GM21515 (cell line): Measurements from ENCODE around the gene FAM174B.

Source experiments
- ATAC-seq: cut with Tn5 transposase; IDR thresholded peaks from one replicate; pipeline ENCODE4 v1.9.1; 2021; ENCODE audit not compliant: unreplicated experiment

Gene FAM174B

DNA sequence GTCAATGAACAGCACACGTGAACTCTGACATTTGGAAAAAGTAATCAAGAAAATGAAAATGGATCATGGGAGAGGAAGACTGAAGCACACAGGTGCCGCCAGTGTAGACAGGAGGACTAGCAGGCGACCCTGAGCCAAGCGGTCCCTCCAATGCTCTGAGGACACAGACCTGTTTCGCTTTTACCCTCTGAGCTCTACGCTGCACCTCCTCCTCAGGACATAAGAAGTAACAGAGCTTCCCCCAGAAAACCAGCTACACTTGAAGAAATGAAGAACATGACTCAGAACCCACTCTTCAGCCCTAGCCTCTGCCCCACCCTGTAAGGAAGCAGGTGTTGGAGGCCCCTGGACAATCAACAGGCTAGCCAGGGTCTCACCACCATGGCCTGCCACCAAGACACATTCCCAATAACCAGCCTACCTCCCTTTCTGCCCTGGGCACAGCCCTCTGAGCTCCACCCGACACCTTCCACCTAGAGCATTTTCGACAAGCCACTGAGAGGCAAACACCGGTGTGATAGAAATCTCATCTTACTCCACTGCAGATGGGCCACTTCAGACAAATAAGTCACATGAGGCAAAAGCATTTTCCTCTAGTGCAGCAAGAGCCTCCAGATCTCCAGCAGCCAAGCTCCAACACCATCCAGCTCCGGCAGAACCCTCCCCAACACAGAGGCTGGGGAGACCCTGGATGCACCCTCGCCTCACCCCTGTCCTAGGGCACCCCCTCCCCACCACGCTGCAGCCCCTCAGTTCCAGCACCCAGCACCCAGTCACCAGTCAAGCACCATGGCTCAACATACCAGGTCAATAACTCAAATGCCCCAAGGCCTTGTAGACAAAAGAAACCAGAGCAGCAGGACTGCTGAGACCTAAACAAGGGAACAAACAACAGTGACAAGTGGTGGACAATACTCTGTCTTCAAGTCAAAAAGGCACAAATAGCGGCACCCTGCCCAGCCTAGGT lies 11.4 kb downstream of the FAM174B start:
- no peak for ATAC-seq

DNA sequence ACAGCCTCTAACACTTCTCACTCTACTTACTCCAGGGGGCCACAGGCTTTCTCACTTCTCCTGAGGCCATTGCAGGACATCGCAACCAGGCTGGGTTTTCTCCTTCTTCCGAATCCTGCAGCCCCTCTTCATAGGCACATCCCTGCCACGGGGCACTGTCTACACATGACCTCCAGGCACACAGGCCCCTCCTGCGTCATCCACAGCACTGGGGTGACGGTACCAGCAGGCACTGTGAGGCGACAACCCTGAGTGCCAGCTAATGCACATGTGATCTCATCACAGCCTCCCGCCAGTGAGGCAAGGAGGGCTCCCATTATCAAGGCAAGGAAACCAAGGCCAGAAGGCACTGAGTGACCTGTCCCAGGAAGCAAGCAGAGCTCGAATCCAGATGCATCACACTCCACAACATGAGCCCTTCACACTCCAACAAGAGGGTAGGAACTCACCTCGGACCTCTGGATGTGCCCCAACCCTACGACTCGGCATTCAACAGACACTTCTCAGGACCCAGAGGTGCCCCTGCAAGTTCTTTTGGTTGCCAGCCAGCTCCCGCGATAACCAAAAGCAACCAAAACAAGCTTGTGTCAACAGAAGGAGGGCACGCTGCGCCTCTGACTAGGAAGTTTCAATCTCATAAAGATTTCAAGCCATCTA lies 16.7 kb downstream of the FAM174B start:
- ATAC-seq = no peak

DNA sequence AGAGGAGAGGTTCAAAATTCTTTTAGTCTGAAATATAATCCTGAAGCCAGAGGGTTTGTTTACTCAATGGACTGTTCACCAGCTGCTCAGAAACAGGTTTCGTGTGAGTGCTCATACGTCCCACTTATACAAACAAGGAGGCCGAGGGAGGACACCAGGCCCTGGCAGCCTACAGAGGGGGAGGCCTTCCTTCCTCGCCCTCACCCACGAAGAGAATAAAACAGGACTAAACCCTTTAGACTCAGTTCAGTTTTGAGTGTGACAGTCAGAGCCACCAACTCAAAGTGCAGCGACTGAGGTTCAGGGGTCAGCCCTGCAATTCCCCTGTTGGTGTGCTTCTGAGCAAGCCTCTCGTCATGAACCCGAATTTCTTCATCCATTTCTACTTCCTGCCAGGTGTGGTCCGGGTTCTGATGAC lies 17.3 kb downstream of the FAM174B start:
- no peak for ATAC-seq

DNA sequence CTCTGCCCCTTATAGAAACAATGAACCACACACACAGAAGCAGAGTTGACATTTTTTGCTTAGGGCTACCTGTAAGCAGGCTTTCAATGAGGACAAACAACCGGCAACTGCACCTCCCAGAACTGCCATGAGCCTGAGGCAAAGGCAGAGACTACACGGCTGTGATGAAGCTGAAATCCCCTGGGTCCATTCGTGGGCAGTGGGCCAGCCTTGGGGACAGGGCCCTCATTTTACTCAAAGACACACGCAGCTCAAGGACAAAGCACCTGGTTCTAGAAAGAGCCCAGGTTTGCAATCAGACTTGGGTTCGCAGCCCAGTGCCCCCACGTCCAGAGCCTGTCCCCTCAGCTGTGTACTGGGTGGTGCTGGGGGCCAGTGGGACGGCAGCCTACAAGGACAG lies 17.9 kb downstream of the FAM174B start:
- no peak for ATAC-seq

DNA sequence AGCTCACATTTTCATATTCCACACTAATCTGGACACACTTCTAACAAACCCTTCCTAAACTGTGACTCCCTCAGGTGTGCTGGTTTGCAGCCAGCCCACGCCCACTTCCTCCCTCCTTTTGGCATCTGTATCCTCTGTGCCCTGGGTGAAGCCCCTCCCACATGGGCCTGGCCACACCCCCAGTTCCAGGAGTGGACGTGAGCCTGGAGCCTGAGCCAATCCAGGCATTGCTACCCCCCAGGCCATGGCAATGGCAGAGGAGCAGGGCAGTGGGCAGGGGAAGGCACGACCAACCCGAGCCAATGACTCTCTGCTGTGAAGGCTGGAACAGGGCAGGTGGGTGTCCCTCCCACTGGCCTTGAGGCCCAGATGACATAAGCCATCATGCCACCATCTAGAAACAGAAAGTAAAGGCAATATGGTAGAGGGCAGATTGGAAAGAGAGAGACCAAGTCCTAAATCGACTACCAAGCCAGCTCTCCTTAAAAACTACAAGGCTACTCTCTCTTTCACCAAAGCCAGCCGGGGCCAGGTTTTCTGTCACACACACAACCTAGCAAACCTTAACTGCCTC lies 18.6 kb downstream of the FAM174B start:
- no peak for ATAC-seq

DNA sequence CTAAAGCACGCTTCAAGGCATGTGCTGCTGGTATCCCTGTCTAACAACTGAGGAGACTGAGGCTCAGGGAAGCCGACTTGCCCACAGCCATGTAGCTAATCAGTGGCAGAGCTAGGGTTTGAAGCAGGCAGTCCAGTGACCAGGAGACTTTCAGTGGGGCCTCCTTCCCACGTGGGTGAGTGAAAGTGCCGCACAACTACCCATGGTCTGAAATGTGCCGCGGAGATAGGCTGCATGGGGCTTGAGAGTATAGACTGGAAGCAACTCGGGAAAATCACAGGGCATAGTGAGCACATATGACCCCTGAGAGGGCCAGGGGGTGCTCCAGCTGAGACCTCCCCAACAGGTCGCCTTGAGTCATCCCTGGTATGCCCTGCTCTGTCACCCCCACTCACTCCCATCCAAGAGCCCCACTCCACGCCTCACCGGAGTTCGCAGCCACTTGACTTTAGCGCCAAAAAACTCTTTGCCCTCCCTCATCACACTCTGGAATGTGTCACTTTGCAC lies 19.1 kb downstream of the FAM174B start:
- ATAC-seq = no peak

DNA sequence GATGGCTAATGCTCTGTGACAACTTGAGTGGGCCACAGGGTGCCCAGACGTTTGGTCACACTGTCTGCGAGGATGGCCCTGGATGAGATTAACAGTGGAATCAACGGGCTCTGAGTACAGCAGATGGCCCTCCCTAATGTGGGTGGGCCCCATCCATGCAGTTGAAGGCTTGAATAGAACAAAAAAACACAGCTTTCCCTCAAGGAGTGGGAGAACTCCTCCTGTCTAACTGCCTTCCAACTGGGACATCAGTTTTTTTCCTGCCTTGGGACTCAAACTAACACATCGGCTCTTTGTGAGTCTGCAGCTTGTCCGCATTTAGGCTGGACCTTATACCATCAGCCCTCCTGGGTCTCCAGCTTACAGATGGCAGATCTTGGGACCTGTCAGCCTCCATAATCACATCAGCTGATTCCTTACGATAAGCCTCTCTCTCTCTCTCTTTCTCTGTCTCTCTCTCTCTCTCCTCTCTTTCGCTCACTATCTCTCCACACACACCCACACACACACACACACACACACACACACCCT lies 20.8 kb downstream of the FAM174B start:
- no peak for ATAC-seq

DNA sequence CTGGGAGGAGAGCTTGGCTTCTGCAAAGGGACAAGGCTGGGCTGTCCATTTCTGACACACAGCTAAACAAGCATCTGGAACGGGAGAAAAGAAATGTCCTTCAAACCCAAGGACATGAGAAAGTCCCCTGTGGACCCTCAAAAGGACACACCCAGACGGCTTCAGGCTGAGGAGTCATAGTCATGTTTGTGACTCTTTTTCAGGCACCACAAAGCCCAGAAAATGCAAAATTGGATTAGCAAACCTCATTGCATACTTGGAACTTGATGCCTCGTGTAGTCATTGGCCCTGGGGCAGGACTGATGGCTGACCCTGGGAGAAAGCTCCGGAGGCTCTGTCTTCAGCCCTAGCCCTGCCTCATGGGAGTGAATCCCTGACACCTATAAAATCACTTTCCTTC lies 21.5 kb downstream of the FAM174B start:
- ATAC-seq = no peak

DNA sequence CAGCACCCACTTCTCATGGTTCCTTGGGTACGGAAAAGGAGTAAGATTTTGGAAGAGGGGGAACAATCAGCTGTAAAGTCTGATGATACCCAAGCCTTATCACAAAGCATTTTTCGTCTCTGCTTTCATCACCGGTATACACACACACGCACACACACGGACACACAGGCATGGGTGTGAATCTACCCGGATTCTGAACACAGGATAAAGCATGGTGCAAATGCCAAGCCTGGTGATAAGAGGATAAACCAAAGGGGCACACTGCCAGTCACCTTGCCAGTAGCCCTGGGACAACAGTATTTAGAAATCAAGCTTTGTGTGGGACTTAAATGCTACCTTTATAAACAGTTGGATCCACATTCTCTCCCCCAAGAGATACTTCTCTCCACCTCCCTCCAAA lies 22.2 kb downstream of the FAM174B start:
- ATAC-seq = no peak

DNA sequence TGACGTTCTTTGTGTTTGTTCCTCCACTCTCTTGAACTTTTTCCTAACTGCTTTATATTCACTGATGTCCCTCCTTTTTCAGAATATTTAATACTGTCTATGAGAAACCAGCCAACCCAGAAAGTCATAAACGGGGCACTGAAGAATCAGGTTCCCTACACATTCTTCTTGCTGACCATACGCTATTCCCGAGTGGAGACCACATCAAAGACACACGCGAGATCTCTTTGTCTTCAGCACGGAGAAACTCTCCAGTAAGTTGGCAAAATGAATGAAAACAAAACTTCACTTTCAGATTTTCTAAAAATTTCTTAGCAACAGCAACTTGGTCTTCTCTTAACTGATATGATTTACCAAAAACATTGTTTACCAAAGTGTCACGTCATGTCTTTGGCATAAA lies 22.6 kb downstream of the FAM174B start:
- no peak for ATAC-seq

DNA sequence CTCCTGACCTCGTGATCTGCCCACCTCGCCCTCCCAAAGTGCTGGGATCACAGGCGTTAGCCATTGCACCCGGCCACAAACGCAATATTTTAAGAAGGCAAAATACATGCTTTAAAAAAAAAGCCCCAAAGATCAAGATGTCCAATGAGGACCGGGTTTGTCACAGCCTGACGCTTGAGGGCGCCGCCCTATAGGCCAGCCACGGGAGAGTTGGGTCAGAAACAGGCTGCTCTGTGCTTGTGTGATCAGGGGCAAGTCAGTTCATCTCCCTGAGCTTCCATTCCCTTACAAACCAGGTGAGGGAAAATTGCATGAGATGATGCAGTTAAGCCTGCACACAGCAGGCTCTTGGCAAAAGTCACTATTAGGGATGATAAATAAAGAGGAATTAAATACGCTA lies 23.9 kb downstream of the FAM174B start:
- no peak for ATAC-seq

DNA sequence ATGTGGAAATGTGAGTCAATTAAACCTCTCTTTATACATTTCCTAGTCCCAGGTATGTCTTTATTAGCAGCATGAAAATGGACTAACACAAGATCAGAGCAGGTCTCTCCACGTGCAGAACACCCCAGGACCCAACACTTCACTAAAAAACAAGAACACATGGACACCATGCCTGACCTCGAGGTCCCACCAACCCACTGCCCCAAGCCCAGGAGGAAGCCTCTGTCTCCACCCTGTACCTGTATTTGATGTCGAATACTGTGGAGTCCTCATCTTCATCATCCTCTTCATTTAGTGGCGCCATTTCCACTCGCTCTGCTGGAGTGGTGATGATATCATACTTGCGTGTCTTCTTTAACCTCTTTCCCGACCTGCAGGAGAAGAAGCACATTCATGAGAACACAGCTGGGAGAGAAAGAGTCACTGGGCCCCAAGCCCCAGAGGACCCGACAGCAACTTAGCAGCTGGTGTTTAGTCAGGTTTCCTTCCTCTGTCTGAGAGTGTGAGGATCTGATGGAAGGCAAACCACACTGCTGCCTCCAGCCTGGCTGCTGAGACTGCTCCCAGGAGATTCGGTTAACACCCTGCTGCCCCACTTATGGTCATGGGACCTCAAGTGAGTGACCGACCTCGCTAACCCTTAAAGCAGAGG lies 25.5 kb downstream of the FAM174B start:
- no peak for ATAC-seq

DNA sequence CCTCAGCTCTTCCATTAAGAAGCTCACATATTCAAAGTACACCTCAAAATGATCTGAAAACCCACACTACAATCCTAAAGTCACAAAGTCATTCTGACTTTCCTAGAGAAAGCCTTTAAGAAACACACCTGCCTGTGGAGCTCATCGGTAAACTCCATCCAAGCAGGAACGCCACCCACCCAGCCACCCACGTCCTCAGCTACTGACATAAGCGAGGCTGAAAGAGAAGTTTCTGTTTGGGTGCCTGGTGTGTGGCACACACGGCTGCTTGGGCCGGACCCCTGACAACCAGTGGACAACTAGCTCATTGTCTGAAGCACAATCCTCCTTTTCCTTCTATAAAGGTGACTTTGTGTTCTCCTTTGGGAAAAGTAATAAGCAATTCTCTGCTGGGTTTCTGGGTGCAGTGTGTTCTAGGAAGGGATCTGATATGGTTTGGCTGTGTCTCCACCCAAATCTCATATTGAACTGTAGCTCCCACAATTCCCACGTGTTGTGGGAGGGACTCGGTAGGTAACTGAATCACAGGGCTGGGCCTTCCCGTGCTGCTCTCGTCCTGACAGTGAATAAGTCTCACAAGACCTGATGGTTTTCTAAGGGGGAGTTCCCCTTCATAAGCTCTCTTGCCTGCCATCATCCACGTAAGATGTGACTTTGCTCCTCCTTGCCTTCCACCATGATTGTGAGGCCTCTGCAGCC lies 26.1 kb downstream of the FAM174B start:
- no peak for ATAC-seq

DNA sequence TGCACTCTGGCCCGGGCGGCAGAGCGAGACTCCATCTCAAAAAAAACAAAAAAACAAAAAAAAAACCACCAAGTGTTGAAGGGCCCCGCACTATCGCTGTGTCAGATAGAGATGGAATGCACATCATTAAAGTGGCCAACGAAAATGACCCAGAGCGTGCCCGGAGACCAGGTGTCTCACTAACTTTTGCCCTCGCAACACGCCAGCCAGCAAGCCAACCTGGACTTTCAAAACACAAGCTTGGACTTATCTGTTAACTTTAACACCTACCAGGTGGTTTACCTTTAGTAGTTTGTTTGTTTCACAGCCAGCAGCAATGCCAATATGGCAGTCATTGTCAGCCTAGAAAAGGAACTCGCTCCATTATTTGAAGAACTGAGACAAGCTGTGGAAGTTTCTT lies 28.6 kb downstream of the FAM174B start:
- ATAC-seq = no peak

DNA sequence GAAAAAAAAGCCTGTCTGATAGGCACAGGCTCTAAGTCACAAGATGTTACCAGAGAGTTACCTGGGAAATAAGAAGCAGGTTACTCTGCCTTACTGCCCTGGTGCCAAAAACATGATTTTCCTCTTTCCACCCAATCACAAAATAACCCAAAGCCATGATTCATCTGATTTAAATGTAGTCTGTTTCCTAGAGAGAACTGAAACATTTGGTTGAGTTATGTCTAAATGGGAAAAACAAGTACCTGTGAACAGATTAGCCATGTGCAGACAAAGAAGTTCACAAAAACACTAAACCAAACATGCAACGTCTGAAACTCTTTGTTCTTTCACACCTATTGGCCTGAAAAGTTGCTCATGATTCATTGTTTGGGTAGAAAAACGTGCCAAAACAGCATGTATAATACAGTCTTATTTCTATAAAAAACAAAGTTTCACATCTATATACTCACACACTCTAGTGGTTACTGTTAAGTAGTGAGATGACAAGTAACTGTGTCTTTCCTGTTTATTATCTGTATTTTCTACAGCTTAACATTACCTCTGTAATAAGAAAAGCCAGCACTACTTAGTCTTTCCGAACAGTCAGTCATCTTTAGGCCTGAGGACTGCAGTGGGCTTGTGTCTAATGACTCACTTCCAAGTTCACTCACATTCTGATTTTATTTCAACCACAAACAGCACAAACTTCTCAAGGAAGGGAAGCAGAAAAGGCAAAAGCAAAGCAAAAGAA lies 30.2 kb downstream of the FAM174B start:
- peak; percentile 79 for ATAC-seq

DNA sequence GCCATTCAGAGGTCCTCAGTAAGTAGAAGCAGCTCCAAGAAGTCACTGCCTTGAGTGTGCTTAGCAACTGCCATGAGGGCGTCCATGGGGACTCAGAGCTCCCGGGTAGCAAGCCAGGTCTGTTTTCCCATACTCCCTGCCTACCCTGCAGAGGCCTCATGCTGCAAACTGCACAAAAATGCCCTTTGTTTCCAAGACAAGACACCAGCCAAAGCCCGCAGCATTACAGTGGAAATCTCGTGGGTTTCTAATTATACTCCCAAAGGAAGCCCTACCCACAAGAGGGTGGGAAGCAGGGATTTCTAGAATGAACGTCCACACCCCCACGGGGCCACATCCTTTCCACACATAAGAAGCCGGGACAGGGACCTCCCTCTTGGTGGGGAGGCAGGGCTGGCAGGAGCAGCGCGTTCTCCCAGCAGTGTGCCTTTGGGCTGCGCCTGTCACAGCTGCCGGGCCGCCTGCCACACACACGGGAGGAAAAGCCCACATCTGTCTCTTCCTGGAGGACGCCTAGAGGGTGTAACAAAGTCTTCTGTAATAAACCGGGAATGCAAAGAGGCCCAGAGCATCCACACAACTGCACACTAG lies 31.1 kb downstream of the FAM174B start:
- no peak for ATAC-seq

DNA sequence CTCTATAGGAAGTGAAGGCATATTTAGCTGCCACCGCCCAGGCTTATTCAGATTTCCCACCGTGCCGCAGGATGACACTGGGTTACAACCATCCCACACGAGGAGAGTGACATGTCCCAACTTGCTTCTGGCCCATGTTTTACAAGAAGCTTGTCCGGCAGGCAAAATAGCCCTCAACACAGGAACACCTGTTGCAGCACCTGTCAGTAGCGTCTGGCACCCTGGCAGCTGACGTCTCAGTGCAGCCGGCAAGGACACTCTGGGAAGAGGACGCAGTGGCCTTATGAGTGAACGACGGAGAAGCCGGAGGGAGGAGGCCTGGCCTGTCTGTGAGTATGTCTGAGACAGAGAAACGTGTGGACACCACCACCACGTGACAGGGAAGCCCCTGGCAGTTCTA lies 32.1 kb downstream of the FAM174B start:
- ATAC-seq = no peak

DNA sequence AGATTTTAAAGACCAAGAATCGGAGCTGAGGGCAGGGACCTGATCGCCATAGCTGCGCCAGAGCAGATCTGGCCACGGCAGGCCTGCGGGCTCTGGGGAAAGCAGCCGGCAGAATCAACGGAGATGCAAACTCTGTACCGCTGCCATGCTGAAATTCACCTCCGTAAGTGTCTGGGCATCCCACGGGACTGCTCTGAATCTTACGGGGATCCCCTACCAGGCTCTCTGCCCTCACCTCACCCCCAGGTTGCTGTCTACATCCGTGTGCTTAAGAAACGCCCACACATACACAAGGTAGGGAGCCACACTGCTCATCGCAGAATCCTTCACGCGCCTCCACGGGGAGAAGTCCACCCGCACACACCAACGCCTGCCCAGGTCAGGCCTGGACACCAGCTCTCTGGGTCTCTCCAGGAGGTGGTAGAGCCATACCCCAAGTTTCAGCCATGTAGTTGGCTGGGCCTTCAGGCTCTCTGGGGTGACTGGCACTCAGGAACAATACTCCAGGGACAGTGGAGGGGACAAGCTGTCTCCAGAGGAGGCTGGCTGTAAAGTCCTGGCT lies 33.5 kb downstream of the FAM174B start:
- ATAC-seq = no peak

DNA sequence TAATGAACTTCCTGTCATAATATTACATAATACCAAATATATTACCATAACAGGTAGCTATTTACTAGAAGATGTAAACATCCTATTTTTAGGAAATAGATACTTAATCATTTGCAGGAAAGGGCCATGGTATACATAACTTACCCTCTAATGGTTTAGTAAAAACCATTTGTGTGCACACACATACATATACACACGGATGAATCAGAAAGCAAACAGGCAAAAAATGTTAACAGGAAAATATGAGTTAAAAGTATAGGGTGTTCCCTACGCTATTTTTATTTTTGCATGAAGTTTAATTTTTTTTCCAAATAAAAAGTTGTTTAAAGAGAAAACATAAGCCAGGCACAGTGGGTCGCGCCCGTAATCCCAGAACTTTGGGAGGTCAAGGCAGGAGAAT lies 34.6 kb downstream of the FAM174B start:
- ATAC-seq = no peak
